GF-D8 (cell line): ENCODE results near the gene SPARC.

Experiments used
- DNase-seq: peaks from one replicate; lab custom pipeline; 2025; lab: John Stamatoyannopoulos, UW

SPARC gene

GRCh38 chr5:151622367-151623088 lies 64.2 kb downstream of the SPARC start:
- no peak for DNase-seq

DNA sequence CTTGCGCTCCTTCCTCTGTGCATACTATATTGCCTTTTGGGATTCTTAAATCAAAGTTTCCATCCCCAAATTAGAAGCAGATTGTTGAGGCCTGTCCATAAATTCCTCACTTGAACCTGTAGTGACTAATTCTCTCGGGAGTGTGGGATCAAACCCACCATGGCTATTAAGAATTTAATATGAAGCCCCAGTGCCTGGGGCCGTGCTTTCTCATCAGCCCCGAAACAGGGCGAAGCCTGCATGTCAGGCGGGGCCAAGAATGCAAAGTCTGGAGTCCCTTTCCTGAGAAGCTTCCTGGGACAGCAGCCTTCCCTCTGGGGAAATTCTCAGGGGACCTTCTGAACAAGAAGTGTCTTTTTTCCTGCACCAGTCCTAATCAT lies 66.3 kb downstream of the SPARC start:
- no peak for DNase-seq

- no peak for DNase-seq
Measured at GRCh38 chr5:151619812-151620460, 66.8 kb downstream of the SPARC start.

DNA sequence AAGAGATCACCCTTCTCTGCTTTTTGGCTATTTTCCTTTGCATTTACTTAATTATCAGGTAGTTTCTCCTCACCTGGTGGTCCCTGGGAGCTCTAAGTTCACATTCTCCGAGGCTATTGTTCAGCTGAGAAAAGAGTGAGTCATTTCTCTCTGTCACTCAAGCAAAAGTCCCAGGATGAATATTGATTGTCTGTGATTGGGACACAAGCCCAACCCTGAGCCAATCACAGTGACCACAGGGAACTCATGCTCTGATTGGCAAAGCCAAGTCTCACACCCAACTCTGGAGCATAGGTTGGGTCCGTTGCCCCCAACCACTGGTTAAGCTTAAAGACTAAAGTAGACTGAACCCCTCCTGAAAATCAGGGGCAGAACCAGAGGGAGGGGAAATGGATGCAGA lies 67.8 kb downstream of the SPARC start:
- no peak for DNase-seq

- DNase-seq, result no peak
Measured at GRCh38 chr5:151617841-151618710, 68.6 kb downstream of the SPARC start.

DNA sequence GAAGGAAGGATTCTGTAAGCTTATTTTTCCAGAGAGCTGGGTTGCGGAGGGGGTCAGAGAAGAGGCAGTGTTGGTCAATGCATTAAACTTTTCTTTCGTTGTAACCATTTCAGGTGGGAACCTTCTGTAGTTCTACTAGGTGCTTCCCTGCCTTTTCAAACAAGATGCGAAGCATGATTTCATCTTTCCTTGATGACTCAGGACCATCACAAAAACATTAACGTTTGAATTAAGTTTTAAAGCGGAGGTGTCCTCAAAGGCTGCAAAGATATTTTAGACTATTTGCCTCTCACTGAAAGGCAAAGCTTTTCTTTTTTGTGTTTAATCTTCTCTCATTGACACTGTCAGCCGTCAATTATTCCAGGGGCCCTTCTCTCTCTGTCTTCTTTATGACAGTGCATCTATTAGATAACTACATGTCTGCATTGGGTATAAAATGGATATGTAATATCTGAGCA lies 69.3 kb downstream of the SPARC start:
- no peak for DNase-seq

DNA sequence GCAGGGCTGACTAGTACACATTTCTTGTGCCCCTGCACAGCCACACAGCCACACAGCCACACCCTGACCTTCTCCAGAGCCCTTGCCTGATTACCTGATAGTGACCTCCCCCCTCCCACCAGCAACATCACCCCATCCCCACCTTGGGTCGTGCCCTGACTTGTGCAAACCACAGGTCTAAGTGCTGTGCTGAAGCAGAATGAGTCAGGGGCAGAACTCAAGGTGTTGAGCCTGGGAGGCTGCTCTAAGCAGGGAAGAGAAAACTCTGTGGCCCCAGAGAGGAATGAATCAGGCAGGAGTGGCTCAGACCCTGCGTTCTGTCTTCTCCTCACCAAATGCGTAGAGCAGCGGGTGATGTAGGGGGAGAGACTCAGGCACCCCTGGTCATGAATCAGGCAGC lies 71.3 kb downstream of the SPARC start:
- DNase-seq, result no peak

DNA sequence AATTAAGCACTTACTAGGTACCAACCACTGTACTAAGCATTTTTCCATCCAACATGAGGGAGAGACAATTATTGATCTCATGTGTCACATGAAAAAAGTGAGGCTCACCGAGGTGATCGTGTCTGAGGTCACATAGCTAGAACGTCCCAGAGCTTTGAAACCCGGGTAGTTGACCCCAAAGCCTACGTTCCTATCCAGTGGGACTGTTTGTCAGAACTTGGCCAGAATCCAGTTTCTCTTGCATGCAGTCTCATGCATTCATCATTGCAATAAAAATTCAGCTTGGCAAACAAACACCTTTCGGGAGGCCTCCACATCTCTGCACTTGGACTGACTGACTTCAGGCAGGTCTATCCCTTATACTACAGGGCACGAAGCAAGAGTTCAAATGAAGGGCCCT lies 72.2 kb downstream of the SPARC start:
- DNase-seq, result no peak

GRCh38 chr5:151612689-151613427 lies 73.9 kb downstream of the SPARC start:
- no peak for DNase-seq

DNA sequence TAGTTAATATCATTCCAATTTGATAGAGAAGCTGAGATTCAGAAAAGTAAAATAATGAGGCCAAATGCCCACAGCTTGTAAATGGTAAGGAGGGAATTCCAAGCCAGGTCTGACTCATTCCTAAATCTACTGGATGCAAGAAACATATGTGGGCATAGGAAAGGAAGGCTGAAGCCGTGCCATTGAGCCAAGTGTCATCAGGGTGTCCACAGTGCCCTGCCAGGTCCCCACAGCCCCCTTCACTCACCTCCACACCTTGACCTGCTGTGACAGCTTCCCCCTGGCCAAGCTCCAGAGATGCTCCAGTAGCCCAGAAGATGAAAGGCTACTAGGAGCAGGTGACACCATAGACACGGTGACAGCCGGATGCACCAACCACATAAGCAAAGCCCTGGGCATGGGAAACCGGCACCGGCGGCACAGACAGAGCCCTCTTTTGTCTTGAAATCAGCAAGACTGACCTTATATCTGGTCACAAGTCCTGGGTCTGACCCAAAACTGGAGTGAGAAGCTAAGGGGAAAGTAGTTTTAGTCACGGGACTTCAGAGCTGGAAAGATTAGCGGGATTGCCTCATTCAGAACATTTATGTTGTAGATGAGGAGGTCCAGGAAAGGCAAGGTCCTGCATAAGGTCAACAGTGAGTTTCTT lies 75.5 kb downstream of the SPARC start:
- no peak for DNase-seq
